Parathyroid adenoma (tissue), 2 donors: Measurements from ENCODE around the gene AGFG2.

Experiments
- H2AFZ ChIP-seq: fragments of 300-600 bp; sonication (generic); one replicate; pipeline ENCODE4 v1.7.0; 2017; ENCODE audit warnings: antibody characterized with exemption, mild to moderate bottlenecking
- H3K27ac ChIP-seq: fragments of 300-600 bp; sonication (generic); one replicate; pipeline ENCODE4 v1.7.0; 2017
- H3K27me3 ChIP-seq: fragments of 300-600 bp; sonication (generic); one replicate; pipeline ENCODE4 v1.7.0; 2017; ENCODE audit warnings: low read length; ENCODE audit not compliant: control insufficient read depth, insufficient read depth
- H3K36me3 ChIP-seq: fragments of 300-600 bp; sonication (generic); one replicate; pipeline ENCODE4 v1.7.0; 2017; ENCODE audit warnings: low read length; ENCODE audit not compliant: control insufficient read depth, insufficient read depth
- H3K4me1 ChIP-seq: fragments of 300-600 bp; sonication (generic); one replicate; pipeline ENCODE4 v1.7.0; 2017; ENCODE audit warnings: control low read depth
- H3K4me2 ChIP-seq: fragments of 300-600 bp; sonication (generic); one replicate; pipeline ENCODE4 v1.7.0; 2017; ENCODE audit warnings: low read length
- H3K4me3 ChIP-seq: fragments of 300-600 bp; sonication (generic); one replicate; pipeline ENCODE4 v1.7.0; 2017; ENCODE audit warnings: low read depth, low read length
- H3K79me2 ChIP-seq: fragments of 300-600 bp; sonication (generic); one replicate; pipeline ENCODE4 v1.7.0; 2017; ENCODE audit warnings: control low read depth
- H3K9ac ChIP-seq: fragments of 300-600 bp; sonication (generic); one replicate; pipeline ENCODE4 v1.7.0; 2017; ENCODE audit warnings: mild to moderate bottlenecking
- H3K9me3 ChIP-seq: fragments of 300-600 bp; sonication (generic); one replicate; pipeline ENCODE4 v1.7.0; 2017; ENCODE audit warnings: low read length; ENCODE audit not compliant: control insufficient read depth
- CTCF ChIP-seq: fragments of 300-600 bp; sonication (generic); IDR thresholded peaks from one replicate; pipeline ENCODE4 v1.7.0; 2017; ENCODE audit warnings: antibody characterized with exemption, mild to moderate bottlenecking
- donor health status: primary hyperparathyroidism.

Gene AGFG2

DNA sequence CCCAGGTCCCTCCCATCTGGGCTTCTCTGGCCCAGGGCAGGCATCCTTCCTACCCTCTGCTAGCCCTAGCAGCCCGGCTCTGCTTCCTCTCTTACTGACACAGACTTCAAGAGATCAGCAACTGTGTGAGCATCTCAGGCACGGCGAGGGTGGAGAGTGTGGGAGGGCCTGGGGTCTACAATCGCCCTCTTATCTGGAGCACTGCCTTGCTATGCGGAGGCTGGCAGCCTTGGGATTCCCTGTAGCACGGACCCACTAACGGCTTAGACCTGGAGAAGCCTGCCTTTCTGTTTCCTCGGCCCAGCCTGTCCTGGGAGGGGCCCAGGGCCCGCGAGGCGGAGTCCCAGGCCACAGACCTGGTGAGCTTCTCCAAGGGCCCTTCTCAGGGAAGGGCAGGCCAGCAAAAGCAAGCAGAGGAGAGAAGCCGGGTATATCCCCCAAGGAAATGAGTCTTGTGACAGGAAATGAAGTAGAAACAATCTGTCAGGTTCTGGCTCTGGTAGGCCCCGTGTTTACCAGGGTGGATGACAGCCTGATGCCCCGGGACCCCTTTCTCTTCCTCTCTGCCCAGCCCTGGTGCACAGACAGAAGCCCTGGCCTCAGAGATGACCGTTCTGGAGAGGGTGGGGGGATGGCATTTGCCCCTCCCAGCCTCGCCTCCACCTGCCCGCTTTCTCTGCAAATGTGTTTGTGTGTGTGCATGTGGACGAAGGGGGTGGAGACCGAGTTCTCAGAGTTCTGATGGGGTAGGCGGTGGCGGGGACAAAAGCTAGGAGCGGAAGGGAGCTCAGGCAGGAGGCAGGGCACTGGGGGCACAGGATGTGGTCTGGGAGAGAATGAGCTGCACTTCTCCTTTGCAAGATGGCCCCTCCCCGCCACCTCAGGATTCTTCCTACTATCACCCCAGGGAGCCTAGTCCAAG is 44.4 kb downstream of the AGFG2 start:
- Histone ChIP-seq H3K4me3 (peak overlapping the region; percentile 30), H3K27ac (peak overlapping the region; percentile 33), H3K4me1 (peaks cover 21% of the 10 kb centered on the region), H3K4me2 (peak overlapping the region; percentile 79), H3K9ac (no peak overlapping the region), H3K79me2 (peaks cover 3% of the 10 kb centered on the region), H3K27me3 (no peaks in the 10 kb centered on the region), H3K36me3 (no peaks in the 10 kb centered on the region), H2AFZ (no peak overlapping the region), H3K9me3 (no peaks in the 10 kb centered on the region)
- no peak for TF ChIP-seq CTCF

GRCh38 chr7:100584054-100584682 is 45.2 kb downstream of the AGFG2 start:
- peak overlapping the region; percentile 95 for H3K27ac ChIP-seq
- H3K27me3 ChIP-seq = no peaks in the 10 kb centered on the region
- no peaks in the 10 kb centered on the region for H3K9me3 ChIP-seq
- H2AFZ ChIP-seq = no peak overlapping the region
- peak overlapping the region; percentile 99 for H3K4me3 ChIP-seq
- no peak overlapping the region for H3K9ac ChIP-seq
- H3K4me2 ChIP-seq = peak overlapping the region; percentile 79
- no peaks in the 10 kb centered on the region for H3K36me3 ChIP-seq
- peaks cover 3% of the 10 kb centered on the region for H3K79me2 ChIP-seq
- no peak for TF ChIP-seq CTCF
- H3K4me1 ChIP-seq = peaks cover 21% of the 10 kb centered on the region

- Histone ChIP-seq H3K27me3 (no peaks in the 10 kb centered on the region), H2AFZ (peak overlapping the region; percentile 80), H3K4me3 (peak overlapping the region; percentile 99), H3K9ac (peak overlapping the region; percentile 98), H3K36me3 (no peaks in the 10 kb centered on the region), H3K27ac (peak overlapping the region; percentile 95), H3K79me2 (peaks cover 3% of the 10 kb centered on the region), H3K9me3 (no peaks in the 10 kb centered on the region), H3K4me2 (peak overlapping the region; percentile 79), H3K4me1 (peaks cover 21% of the 10 kb centered on the region)
- TF ChIP-seq CTCF = no peak
These were observed 45.9 kb downstream of the AGFG2 start for GRCh38 chr7:100584683-100585510.

- H3K27me3 ChIP-seq = no peaks in the 10 kb centered on the region
- H3K4me1 ChIP-seq = peaks cover 21% of the 10 kb centered on the region
- H3K79me2 ChIP-seq = peaks cover 3% of the 10 kb centered on the region
- H3K9me3 ChIP-seq = no peaks in the 10 kb centered on the region
- peak within 1 kb of the TSS; percentile 99 for H3K4me3 ChIP-seq
- H3K4me2 ChIP-seq = peak within 1 kb of the TSS; percentile 87
- no peaks in the 10 kb centered on the region for H3K36me3 ChIP-seq
- H3K9ac ChIP-seq = peak within 1 kb of the TSS; percentile 98
- peak within 1 kb of the TSS; percentile 95 for H3K27ac ChIP-seq
- no peak for TF ChIP-seq CTCF
- H2AFZ ChIP-seq = peak within 1 kb of the TSS; percentile 89
These were observed 46.7 kb downstream of the AGFG2 start, which contains the start of gene LRCH4 for GRCh38 chr7:100585511-100586265. Gene LRCH4, minus strand, starts transcription at chr7:100586129. Its CDS starts 29 bp downstream, at chr7:100586100.
